ENCODE data around the gene RTEL1. TPM values are rescaled to one million over a fixed set of nuclear protein-coding genes. Genes with fewer than 3 reads are reported as not detected.

RTEL1 gene
- total RNA-seq, 1 experiment from 2014 or later = 33.4 TPM

GRCh38 chr20:63673951-63674350 lies 15.8 kb downstream of the RTEL1 start:
- H3K27me3 ChIP-seq (ENCODE audit: insufficient read depth, low read length) = no peaks in the 10 kb centered on the region
- H2BK15ac ChIP-seq (ENCODE audit: low read depth, low read length) = no peak overlapping the region
- H2AFZ ChIP-seq (ENCODE audit: low read length) = no peak overlapping the region
- no peak overlapping the region for H3T11ph ChIP-seq (ENCODE audit: low read length)
- H3K4ac ChIP-seq (ENCODE audit: low read depth, low read length) = no peak overlapping the region
- no peak overlapping the region for H3K14ac ChIP-seq (ENCODE audit: insufficient read depth, low read length)
- Mint-ChIP-seq H3K27ac (no peak overlapping the region; a peak in 1 of 7 replicates), H3K4me1 (no peaks in the 10 kb centered on the region), H3K4me3 (no peak overlapping the region), H3K36me3 (ENCODE audit: insufficient read depth in 1 of 3, low read depth in 3 of 3) (peaks cover 16 to 45% (median 40%) of the 10 kb centered on the region in 3 experiments; a peak in 6 of 7 replicates), H3K9me3 (no peaks in the 10 kb centered on the region; a peak in 1 of 5 replicates), H3K27me3 (ENCODE audit: low read depth) (no peaks in the 10 kb centered on the region)
- WGBS (ENCODE audit: extremely low coverage, insufficient read length, low lambda C conversion rate) = no CpG with 5 or more reads among the region's 14 CpGs
- H4K8ac ChIP-seq (replicated peaks; ENCODE audit: insufficient read length, low read depth, low read length) = no peak overlapping the region
- no peaks in the 10 kb centered on the region for H4K20me1 ChIP-seq (ENCODE audit: control insufficient read depth, insufficient read depth, insufficient read length)
- no peak overlapping the region for H2AK5ac ChIP-seq (ENCODE audit: insufficient read length, low read length)
- no peak overlapping the region for H2BK5ac ChIP-seq (ENCODE audit: insufficient read length, low read length)
- H2BK120ac ChIP-seq (ENCODE audit: low read depth, low read length, poor library complexity, severe bottlenecking) = no peak overlapping the region
- no peak overlapping the region for H4K91ac ChIP-seq (ENCODE audit: insufficient read length, low read depth, low read length)
- H2BK12ac ChIP-seq (ENCODE audit: insufficient read length, low read depth, low read length) = no peak overlapping the region
- no peak overlapping the region for H3K23ac ChIP-seq (ENCODE audit: insufficient read length, low read depth, low read length)
- no peak overlapping the region for H3K18ac ChIP-seq (ENCODE audit: insufficient read length, low read depth, low read length)
- no peak for DNase-seq
- no peak overlapping the region for H2BK20ac ChIP-seq (ENCODE audit: low read depth, low read length, poor library complexity, severe bottlenecking)
- no peaks in the 10 kb centered on the region for H3K4me1 ChIP-seq (ENCODE audit: insufficient read depth, low read length)
- H3K79me1 ChIP-seq (ENCODE audit: insufficient read depth, low read depth, low read length, poor library complexity, severe bottlenecking) = no peaks in the 10 kb centered on the region
- no peaks in the 10 kb centered on the region for H3K9me3 ChIP-seq (ENCODE audit: control insufficient read depth, low read depth, low read length)
- H3K27ac ChIP-seq (ENCODE audit: insufficient read length, low read depth, low read length) = no peak overlapping the region
- H4K5ac ChIP-seq (ENCODE audit: insufficient read length, low read depth, low read length) = no peak overlapping the region
- no peak for TF ChIP-seq CTCF (conservative IDR thresholded peaks at IDR 0.05)
- H3K23me2 ChIP-seq (ENCODE audit: insufficient read length, low read depth, low read length, poor library complexity, severe bottlenecking) = no peaks in the 10 kb centered on the region
- no peak overlapping the region for H3K9ac ChIP-seq (ENCODE audit: extremely low read depth, insufficient read length, low read length)
- H3K4me2 ChIP-seq (ENCODE audit: insufficient read depth, insufficient read length, low read length) = no peak overlapping the region
- no peaks in the 10 kb centered on the region for H3K79me2 ChIP-seq (ENCODE audit: insufficient read depth, low read length)
- H3K56ac ChIP-seq (ENCODE audit: insufficient read length, low read depth, low read length) = no peak overlapping the region
